ENCODE results near the gene KNDC1.
"Not testable (repeated sequence)": the region's sequence is repeated elsewhere in the genome, so short reads cannot be mapped to it uniquely, and the experiment has no call there.

The KNDC1 gene

GRCh38 chr10:133126431-133127290 is 33.4 kb upstream of the KNDC1 start:
- no peak for DNase-seq

DNA sequence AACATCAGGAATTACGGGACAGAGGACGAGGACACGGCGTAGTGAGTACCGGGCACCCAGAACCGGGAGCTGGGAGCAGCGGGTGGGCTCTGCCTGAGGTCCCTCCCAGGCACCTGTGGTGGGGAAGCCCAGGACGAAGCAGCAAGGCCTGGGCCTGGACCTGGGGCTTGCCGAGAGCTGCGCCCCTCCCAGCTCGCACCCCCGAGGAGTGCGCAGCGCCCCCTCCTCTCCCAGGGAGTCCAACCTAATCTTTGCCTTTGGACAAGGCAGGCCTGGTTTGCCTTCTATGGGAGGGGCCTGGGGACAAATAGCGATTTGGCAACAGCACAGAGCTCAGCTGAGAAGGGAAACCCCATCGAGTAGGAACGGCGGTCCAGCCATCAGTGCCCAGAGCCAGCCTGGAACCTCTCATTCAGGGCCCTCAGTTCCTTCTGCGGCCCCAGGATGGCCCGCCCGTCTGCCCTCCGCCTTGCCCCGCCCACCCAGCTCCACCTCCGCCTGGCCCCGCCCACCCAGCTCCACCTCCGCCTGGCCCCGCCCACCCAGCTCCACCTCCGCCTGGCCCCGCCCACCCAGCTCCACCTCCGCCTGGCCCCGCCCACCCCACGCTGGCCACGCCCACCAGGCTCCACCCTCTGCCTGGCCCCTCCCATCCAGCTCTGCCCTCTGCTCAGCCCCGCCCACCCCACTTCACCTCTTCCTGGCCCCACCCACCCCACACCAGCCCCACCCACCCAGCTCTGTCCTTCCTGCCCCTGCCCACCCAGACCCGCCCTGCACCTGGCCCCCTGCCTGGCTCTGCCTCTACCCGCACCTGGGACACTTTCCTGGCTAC is 32.5 kb upstream of the KNDC1 start:
- no peak for DNase-seq

- no peak for DNase-seq
Measured at GRCh38 chr10:133128126-133129070, 31.6 kb upstream of the KNDC1 start.

- DNase-seq: no peak
Measured at GRCh38 chr10:133129071-133129858, 30.8 kb upstream of the KNDC1 start.

DNA sequence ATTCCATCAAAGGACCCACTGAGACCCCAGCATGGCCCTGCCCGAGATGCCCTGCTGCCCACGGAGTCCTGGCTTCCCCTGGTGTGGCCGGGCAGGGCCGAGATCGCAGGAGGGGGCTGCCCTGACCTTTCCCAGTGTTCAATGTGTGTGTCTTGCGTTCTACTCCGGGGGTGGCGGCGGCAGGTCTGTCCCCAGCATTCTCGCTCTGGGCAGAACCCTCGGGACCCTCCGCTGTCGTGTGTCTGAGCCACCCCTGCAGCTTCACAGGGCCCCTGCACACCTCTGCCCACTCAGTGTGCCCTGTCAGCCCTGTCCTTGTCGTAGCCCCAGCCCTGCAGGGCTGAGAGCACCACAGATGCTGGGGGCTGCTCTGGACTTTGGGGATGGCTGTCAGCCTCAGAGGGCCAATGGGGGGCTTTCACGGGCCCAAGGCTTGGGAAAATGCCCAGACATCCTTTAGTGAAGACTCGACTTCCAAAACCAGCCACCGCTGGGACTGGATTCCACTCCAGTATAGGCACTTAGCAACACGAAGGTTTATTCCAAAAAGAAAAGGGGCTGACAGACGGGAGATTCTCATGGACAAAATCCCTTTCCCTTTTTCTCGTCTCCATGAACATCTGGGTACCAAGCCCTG is 30.0 kb upstream of the KNDC1 start:
- no peak for DNase-seq

GRCh38 chr10:133130602-133131001 is 29.4 kb upstream of the KNDC1 start:
- DNase-seq: no peak

DNA sequence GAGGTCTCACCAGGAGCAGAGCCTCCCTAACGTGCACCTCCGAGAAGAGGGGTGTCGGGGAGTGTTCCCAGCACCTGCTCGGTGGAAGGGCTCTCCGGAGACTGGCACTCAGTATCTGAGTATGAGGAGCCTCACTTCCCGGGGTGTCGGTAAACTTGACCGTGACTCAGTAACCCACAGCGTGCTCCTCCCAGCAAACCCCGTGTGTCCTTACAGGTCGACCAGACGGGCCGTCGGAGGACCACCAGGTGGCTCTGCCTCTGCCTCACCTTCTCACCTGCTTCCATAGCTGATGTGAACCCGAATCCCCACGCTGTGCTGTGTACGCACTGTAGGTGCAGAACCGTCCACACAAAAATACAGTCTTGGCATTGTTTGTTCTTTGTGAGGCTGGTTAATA is 29.0 kb upstream of the KNDC1 start:
- no peak for DNase-seq

- no peak for DNase-seq
Measured at GRCh38 chr10:133131734-133132472, 28.1 kb upstream of the KNDC1 start.

DNA sequence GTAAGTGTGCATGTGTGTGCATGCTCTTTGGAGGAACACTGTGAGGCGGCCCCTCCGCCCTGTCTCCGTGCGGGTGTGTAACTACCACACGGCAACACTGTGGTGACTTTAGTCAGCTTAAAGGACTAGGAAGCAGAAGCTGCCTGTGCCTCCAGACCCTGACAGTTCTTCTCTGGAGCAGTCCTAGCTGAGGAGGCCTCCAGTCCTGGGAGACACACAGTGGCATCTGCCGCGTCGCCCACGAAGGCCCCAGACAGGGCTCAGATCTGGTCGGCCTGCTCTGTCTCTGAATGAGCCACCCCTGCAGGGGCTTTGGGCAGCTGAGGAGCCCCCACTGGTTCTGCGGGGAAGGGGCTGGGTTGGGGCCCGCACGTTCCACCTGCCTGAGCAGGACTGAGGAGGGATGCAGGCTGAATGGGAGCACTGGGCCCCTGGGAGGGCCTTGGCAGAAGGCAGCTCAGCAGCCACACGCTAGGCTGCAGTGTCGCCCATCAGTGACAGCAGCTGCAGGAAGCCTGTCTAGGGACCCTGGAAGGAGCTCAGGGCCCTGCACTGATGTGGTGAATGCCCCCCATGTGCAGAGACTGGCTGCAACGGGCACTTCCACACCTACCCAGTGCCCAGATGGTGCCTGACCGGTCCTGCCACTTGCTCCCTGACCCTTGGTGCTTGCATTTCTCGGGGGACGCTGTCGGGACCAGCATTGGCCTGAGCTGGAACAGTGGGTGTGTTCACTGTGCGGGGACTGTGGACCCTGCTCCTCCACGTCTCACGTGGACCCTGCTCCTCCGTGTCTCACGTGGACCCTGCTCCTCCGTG is 27.3 kb upstream of the KNDC1 start:
- DNase-seq: no peak

GRCh38 chr10:133133471-133134231 is 26.4 kb upstream of the KNDC1 start:
- no peak for DNase-seq

GRCh38 chr10:133134411-133135115 is 25.5 kb upstream of the KNDC1 start:
- no peak for DNase-seq

DNA sequence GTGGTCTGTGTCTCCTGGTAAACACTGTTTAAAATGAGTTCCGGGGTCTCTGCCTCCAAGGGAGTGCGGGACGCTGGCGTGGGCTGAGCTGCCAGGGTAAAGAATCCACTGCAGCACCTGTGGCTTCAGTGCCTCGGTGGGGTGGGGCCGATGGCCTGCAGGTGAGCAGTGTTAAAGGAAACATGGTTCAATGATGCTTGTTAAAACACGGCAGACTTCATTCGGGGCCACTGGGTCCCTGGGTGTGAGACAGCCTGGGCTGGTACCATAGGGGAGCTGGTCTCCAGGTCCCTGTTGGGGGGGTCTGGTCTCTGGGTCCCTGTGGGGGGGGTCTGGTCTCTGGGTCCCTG is 24.9 kb upstream of the KNDC1 start:
- DNase-seq: no peak

GRCh38 chr10:133137486-133138145 is 22.4 kb upstream of the KNDC1 start:
- not testable (repeated sequence) for DNase-seq

DNA sequence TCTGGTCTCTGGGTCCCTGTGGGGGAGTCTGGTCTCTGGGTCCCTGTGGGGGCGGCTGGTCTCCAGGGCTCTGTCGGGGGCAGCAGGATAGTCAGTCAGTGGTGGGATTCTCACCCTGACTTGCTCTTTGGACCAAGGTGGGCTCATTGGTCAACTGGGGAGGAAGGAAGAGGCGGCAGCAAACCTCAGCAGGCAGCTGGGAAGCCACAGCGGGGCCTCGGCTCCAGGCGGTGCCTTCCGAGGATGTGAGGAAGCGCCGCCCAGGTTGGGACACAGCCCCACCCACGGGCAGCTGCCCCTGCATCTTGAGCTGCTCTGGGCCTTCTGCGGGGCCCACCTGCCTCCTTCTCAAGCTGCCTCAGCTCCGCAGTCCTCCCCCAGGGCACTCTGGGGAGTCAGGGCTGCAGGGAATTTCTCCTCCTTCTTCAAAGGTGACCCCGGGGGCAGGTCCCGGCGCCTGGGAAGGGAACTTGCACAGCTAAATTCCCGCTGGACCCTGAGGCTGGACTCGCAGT is 20.4 kb upstream of the KNDC1 start:
- no peak for DNase-seq

GRCh38 chr10:133140417-133141143 is 19.4 kb upstream of the KNDC1 start:
- no peak for DNase-seq

DNA sequence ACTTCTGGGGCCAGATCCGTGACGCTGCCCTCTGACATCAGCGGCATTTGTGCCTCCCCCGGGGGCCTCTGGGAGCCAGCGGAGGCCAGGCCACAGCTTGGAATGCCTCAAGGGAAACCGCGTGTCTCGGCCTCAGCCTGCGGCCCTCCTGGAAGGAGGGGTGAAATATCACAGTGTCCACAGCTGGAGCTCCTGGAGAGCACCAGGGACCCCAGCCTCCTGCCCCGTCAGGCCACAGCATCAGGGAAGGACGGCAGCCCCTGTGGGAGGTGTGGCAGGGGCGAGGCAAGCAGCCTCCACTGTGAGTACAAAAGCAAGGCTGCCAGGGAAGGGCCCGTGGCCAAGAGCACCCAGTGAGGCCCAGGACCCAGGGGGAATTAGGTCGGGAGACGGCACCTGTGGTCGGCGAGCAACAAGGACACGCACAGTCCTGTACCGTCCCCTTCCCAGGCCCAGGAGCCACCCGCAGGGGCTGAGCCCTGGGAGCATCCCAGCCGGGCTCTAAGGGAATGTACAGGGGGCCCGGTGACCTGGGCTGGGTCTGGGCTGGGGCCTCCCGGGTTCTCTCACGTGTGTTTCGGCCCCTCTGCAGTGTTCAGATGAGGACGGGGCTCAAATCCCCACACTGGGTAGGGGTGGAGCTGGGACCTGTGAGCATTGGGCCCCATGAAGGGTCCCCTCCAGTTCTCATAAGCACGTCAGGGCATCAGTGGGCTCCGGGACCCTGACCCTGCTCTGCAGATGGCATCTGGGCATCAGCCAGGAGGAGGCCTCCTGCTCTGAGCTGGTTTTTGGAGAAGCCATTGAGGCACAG is 18.7 kb upstream of the KNDC1 start:
- no peak for DNase-seq

All from NCI-H524 (cell line).